ENCODE measurements around the gene ADAP1. TPM values are rescaled to one million over a fixed set of nuclear protein-coding genes. Genes with fewer than 3 reads are reported as not detected.

The ADAP1 gene
- total and polyA plus RNA-seq, 11 donors = 3.1 to 16.5 (median 12.0) TPM

GRCh38 chr7:946256-946996 is 8.1 kb downstream of the ADAP1 start:
- no peak for TF ChIP-seq CTCF (IDR thresholded peaks at IDR 0.05)
- TF ChIP-seq POLR2A (IDR thresholded peaks at IDR 0.05) = no peak
- peaks cover 0 to 10% (median 0%) of the 10 kb centered on the region in 12 donors for H3K4me1 ChIP-seq
- no peak overlapping the region for H3K4me3 ChIP-seq
- H3K36me3 ChIP-seq = peaks cover 0 to 4% (median 0%) of the 10 kb centered on the region in 9 donors
- DNase-seq (peak in 3 of 5 donors; percentile 1 to 53 (median 5)), ATAC-seq (peak in 1 of 4 donors; percentile 39)
- WGBS, 4 donors = 72 to 80% (median 73%) methylated on average over 29 of the region's 29 CpGs
- H3K27ac ChIP-seq = no peak overlapping the region
- peaks cover 0 to 6% (median 0%) of the 10 kb centered on the region in 9 donors for H3K27me3 ChIP-seq
- intact Hi-C loops (cut with DNase I) = loop anchor here in 1 of 10 donors (5.0 kb wide), 1 partner anchor 34 kb away; no protein-coding TSS in a partner anchor
- no peaks in the 10 kb centered on the region for H3K9me3 ChIP-seq

- Histone ChIP-seq H3K27ac (no peak overlapping the region), H3K9me3 (peaks cover 0 to 5% (median 0%) of the 10 kb centered on the region in 12 donors), H3K36me3 (peaks cover 0 to 4% (median 0%) of the 10 kb centered on the region in 9 donors), H3K27me3 (peaks cover 0 to 6% (median 0%) of the 10 kb centered on the region in 9 donors), H3K4me3 (no peak overlapping the region), H3K4me1 (peaks cover 0 to 17% (median 0%) of the 10 kb centered on the region in 12 donors)
- WGBS, 4 donors = 80 to 88% (median 85%) methylated on average over 14 to 30 of the region's 30 CpGs
- peak in 3 of 5 donors; percentile 17 to 55 (median 25) for DNase-seq
- no peak for TF ChIP-seq CTCF (IDR thresholded peaks at IDR 0.05)
- no peak for TF ChIP-seq POLR2A (IDR thresholded peaks at IDR 0.05)
- peak in 2 of 4 donors; percentile 18 to 45 for ATAC-seq
- intact Hi-C loops (cut with DNase I) = loop anchor here in 1 of 10 donors (5.0 kb wide), 1 partner anchor 33 kb away; no protein-coding TSS in a partner anchor
These were observed 8.8 kb downstream of the ADAP1 start for GRCh38 chr7:945556-946255.

- Histone ChIP-seq H3K27me3 (peaks cover 0 to 6% (median 0%) of the 10 kb centered on the region in 9 donors), H3K27ac (no peak overlapping the region), H3K4me1 (peaks cover 0 to 20% (median 0%) of the 10 kb centered on the region in 12 donors), H3K36me3 (peaks cover 0 to 4% (median 0%) of the 10 kb centered on the region in 9 donors), H3K9me3 (peaks cover 0 to 9% (median 0%) of the 10 kb centered on the region in 12 donors), H3K4me3 (no peak overlapping the region)
- no peak for ATAC-seq
- intact Hi-C loops (cut with DNase I) = loop anchor here in 1 of 10 donors (5.0 kb wide), 1 partner anchor 33 kb away; no protein-coding TSS in a partner anchor
- WGBS, 4 donors = 87 to 89% (median 87%) methylated on average over 10 to 13 of the region's 13 CpGs
- DNase-seq = peak in 3 of 5 donors; percentile 11 to 40 (median 13)
- TF ChIP-seq CTCF (IDR thresholded peaks at IDR 0.05) (no peak), POLR2A (IDR thresholded peaks at IDR 0.05) (no peak)
These were observed 9.3 kb downstream of the ADAP1 start for GRCh38 chr7:945147-945555.

All from heart left ventricle (tissue), 16 donors.